NCI-H128 (cell line): ENCODE measurements around the gene XPC.

Experiments
- DNase-seq: peaks from one replicate; lab custom pipeline; 2025; ENCODE audit not compliant: unreplicated experiment; lab: John Stamatoyannopoulos, UW

XPC gene

DNA sequence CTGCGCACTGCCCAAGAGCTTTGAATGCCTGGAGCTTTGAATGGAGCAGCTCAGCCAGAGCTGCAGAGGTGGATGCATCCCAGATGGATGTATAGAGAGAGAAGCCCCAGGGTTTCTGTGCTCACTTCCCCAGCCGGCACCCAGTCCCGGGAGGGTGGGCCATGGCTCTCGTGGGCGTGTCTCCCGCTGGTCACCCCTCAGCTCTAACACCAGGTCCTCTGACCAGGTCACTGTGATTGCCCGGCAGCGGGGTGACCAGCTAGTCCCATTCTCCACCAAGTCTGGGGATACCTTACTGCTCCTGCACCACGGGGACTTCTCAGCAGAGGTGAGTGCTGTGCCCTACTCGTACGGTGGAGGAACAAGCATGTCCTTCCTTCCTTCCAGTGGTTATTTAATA, 42.8 kb downstream of the XPC start:
- DNase-seq = no peak

DNA sequence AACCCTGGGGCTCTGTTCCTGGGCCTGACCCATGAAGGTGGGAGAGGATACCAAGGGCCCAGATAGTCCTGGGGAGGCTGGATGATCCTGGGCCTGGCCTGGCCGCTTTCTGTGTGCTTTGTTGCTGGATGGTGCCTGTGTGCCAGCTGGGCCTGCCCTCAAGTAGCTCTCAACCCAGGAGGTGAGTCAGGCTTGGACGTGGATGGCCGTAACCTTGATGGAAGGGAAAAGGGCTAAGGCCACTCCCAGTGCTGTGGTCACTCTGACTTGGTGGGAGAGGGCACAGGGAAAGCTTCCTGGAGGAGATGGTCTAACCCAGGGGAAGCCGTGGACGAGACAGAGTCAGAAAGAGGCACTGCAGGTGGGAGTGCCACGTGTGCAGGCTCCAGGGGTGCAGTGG, 44.1 kb downstream of the XPC start:
- no peak for DNase-seq

DNA sequence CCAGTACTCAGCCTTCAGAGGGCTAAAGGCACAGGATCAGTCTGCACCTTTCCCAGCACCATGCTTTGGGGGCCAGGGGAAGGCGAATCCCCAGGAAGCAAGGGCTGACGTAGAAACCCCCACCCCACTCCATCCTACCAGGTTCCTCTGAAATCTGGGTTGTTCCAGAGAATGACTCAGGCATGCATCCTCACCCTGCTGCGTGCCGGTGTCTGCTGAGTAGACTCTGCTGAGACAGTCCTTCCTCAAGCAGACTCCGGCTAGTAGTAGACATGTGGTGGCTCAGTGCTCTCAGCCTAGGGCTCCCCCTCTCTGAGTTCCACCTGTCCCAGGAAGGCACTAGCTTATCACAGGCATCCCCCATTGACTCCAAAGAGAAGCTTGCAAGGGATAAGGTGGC, 44.5 kb downstream of the XPC start:
- no peak for DNase-seq

DNA sequence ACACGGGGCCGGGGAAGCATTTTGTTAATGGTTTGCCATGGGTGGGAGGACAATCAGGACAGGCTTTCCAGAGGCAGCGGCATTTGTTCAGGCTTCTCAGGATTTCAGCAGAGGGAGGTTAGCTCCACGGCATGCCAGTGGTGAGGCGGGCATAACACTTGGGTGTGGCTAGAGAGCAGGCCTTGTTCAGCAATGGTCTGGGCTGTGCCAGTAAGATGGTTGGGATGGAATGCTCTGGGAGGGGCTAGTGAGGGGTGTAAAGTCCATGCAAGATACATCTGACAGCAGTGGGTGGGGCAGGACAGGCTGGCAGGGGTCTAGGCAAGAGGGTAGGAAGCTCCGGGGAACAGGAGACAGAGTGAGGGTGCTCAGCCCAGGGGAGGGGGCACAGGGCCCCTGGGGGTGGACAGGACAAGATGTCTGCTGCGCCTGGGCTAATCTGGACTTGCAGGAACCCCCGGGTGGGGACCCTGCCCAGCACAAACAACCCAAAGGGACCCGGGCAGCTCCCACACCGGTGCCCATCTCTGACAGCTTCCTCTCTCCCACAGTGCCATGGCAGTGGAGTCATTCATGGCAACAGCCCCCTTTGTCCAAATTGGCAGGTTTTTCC, 45.1 kb downstream of the XPC start:
- no peak for DNase-seq

DNA sequence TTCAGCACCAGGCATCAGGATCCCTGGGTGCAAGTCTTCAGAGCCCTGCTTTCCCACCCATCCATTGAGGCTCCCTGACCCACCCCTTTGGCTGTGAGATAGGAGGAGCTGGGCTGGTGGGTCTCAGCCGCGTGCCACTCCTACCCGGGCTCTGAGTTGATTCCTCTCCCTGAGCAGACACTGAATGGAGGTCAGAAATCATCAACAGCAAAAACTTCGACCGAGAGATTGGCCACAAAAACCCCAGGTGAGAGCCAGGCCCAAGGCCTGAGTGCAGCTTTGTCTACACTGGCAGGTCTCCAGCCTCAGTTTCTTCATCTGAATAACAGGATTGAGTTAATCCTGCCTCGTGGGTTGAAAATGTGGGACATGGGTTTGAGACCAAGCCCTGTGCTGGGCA, 45.7 kb downstream of the XPC start:
- DNase-seq = no peak

DNA sequence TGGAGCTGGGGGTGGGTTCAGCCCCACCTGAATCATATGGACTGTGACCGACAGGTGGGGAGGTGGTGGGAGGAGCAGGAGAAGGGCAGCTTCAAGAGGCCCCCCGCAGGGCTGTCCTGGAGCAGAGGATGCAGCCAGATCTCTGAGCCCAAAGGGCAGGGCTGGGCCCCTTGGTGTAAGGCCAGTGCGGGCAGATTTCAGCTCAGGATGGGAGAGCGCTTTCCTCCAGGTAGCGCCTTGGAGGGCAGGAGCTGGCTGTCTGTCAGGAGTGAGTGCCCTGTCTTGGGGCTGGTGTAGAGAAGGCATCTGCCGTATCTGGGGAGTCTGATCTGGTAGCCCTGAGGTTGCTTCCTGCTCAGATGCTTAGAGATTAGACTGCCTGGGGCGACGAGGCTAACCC, 46.3 kb downstream of the XPC start:
- no peak for DNase-seq

DNA sequence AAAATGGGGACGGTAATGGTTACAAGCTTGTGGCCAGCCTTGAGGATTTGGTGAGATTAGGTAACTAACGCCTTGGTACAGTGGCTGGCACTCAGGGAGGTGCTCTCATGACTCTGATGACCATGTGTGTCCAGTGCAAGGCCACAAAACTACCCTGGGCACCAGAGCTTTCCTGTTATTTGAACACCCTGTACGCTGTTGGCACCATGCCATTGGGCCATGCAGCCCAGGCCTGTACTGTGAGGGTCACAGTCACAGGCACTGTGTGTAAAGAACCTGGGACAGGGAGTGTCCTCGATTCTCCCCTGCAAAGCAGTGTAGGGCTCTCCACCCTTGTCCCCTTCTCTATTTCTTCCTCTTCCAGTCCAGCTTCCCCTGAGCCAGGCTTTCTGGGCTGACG, 47.3 kb downstream of the XPC start:
- no peak for DNase-seq

DNA sequence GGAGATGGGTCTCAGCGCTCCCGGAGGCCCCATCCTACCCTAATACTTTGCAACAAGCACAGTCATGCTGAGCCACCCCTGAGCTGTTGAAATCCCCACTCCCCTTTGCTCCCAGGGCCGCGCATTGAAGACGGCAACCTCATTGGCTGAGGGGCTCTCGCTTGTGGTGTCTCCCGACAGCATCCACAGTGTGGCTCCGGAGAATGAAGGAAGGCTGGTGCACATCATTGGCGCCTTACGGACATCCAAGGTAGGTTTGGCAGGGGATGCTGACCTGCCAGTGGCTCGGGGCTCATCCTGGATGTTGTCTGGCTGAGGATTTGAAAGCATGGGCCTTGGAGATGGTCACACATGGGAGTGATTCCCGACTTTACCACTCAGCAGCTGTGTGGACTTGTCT, 47.7 kb downstream of the XPC start:
- no peak for DNase-seq

DNA sequence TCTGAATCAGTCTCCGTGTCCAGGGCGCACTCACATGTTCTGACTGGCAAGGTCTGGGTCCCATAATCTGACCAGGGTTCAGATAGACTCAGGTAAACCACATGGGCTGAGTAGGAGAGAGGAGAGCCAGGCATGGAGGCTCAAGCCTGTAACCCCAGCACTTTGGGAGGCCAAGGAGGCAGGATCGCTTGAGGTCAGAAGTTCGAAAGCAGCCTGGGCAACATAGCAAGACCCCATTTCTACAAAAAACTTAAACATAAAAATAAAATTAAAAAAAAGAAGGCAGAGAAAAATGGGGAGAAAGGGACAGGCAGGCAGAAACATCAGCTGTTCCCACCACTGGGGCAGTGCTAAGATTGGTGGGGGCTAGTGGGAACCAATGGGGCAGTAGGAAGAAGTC, 48.2 kb downstream of the XPC start:
- DNase-seq = no peak

DNA sequence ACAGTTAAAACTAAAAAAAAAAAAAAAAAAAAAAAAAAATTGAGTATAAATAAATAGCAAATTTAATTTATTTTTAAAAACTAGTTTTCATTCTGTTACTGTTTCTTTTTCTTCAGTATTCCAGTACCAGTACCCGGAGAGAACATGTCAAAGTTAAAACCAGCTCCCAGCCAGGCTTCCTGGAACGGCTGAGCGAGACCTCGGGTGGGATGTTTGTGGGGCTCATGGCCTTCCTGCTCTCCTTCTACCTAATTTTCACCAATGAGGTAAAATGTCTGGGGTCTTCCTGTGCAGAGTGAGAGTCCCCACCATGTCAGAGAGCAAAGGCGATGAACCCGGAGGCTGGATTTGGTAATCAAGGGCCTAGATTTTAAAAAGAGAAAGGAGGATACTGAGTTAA, 49.1 kb downstream of the XPC start:
- DNase-seq = no peak

DNA sequence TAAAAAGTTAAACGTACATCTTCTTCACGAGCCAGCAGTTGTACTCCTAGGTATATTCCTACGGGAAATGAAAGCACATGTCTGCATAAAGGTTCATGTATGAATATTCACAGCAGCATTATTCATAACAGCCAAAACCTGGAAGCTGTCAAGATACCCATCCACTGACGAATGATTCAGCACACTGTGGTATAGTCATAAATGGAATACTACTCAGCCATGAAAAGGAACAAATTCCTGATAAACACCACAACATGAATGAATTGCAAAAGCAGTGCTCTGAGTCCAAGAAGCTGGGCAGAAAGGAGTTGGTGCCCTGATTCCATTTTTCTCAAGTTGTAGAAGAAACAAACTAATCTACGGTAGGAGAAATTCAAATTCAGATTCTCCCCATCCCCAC, 49.7 kb downstream of the XPC start:
- DNase-seq = no peak

DNA sequence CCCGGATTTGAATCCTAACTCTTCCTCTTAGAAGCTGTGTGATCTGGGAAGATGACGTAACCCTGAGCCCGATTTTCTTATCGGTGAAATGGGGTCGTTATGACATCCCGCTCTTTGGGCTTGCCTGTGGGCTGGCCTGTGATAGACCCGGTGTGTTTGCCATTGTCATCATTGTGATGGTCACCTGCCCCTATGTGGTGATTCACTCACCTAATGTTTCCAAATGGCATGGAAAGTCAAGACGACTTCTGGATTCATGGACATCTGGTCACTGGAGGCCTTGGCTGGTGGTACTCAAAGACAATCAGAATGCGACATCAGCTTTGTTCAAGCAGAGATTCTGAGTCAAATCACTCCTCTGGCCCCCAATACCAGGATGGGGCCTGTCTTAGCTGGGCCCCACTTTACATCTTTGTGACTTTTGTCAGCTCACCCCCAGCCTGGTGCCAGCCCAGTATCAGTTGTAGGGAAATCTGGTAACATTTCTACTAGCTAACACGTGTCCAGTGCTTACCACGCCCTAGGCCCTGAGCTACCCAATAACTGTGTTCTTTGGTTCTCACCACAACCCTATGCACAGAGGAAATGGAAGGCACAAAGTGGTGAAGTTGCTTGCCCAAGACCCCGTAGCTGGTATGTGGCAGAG, 50.8 kb downstream of the XPC start:
- DNase-seq = no peak

DNA sequence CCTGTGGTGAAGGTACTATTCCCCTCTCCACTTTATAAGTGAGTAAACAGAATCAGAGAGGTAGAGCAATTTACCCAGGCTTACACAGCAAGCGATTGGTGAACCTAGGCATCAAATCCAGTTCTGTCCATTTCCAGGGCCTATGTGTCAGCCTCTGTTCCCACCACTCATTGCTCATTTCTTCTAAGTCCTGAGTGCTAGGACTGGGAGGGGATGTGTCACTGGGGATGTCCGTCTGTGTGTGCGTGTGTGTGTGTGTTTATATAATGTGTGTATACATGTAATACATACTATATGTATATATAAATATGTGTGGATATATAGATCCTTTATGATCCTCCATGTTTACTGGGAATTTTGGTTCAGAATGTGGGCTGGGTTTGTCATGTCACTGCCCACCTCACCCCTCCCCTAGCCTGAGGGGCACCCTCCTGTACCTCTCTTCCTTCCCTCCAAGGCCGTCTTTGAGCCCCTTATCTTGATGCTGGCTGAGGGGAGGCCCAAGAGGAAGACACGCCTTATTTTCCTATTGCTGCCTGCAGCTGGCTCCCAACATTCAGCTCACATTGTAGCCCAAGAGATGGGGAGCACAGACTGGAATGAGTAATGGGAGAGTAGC, 51.4 kb downstream of the XPC start:
- DNase-seq = no peak

DNA sequence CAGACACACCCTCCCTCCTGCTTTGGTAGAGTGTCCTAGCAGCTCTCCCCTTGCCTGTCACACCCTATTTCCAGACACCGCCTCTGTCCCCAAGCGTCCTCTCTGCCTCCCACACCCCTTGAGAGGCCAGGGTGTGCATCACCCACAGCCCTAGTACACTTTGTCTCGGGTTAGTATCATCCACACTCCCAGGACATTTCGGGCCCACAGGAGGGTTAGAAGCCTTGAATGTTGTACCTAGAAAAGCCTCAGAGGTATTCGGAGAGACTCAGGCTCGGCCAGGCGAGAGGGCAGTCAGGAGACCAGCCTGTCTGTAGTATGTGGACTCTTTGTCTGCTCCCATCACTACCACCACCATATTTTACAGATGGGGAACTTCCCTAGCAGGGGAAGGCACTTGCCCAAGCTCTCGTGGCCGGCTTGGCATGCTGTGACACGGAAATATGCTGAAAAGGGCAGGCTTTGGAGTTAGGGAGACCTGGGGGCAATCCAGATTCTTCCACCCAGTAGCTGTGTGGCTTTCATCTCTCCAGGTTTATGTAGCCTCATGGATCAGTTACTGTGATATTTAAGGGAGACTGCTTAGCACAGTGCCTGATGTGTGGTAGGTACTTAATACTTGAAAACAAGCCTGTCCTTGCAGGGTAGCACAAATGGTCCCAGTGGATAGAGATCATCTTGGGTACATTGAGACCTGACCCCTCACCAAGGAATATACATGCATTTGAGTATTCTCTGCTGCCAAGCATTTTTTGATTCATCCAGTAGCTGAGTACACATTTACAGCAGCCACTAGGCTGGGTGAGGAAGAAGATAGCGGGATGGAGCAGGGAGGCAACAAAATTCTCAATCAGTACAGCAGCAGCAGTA, 52.1 kb downstream of the XPC start:
- DNase-seq = no peak

DNA sequence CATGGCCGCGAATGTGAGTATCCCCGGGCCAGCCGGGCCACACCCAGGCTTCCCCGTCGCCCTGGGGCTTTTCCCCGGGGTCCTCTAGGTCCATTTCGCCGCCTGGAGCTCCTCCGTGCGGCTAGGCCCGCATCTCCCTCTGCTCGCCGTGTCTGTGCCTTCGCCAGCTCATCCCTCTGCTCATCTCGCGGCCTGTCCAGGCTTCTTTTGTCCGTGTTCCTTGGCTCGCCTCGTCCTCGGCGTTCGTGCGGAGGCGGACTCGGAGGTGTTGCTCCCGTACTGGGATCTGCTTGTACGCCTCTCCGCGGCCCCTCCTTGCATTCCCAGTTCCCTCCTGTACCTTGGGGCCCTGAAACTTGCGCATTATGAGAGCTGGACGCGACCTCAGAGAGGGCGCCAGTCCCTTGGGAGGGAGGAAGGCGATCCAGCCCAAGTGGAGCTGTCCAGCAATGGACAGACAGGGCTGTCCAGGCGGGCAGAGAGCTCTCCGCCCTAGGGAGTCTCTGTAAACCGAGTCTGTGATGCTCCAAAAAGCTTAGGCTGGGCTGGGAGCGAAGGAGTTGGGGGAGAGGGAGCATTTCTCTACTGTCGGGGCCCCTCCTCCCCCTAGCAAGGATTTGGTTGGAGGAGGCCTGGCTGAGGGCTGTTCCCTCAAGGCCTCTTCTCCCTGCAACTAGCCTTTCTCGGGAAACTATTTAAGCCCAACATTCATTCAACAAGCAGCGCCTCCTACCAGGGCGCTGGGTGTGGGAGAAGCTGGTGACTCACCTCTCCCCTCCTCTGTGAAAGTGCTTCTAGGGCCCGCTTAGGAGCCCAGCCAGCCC, 53.0 kb downstream of the XPC start:
- DNase-seq = no peak

DNA sequence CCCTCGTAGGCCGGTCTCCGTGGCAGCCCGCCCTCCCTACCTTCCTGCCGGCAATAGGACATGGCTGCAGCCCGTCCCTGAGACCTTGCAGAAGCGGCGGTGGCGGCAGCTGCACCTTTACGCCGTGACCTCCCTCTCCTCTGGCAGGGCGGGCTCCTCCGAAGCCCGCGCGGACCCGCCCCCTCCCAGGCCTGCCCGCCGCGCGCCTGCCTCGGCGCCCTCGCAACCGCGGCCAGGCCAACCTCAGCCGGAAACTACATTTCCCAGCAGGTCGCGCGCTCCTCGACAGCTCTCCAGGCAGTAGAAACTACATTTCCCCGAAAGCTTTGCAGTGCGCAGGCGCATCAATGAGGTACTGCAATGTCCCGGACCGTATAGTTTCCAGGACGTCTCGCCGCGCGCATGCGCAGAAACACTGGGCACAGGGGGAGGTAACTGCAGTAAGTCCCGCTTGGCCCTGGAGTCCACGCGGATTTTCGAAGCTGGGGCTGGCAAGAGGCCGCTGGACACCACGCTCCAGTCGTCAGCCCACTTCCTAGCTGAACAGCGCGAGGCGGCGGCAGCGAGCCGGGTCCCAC, 53.7 kb downstream of the XPC start, which contains the start of the genes CHCHD4 and TMEM43:
CHCHD4 (minus strand) TSS at position 256 of the 578 bp plus-strand sequence; CDS start at position 62, 194 bp downstream.
TMEM43 (plus strand) TSS at position 438 of the 578 bp plus-strand sequence. CDS start 142 bp downstream, outside the sequence.
- peak; percentile 91 for DNase-seq

DNA sequence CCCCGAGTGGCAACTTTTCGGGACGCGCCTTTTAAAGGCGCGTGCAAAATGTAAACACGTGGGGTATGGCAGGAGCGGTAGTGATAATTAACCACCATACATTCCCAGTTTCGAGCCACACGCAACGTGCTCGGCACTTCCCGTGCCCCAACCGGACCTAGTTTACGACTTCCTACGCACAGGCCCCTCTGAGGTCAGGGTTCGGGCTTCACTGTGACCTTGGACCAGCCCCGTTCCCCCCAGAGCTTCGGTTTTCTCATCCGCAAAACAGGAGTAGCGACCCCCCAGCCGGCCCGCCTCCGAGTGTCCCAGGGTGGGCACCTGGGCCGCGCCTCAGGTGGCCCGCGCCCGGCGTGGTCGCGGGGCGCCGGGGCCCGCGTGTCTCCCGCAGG, 54.2 kb downstream of the XPC start:
- no peak for DNase-seq

DNA sequence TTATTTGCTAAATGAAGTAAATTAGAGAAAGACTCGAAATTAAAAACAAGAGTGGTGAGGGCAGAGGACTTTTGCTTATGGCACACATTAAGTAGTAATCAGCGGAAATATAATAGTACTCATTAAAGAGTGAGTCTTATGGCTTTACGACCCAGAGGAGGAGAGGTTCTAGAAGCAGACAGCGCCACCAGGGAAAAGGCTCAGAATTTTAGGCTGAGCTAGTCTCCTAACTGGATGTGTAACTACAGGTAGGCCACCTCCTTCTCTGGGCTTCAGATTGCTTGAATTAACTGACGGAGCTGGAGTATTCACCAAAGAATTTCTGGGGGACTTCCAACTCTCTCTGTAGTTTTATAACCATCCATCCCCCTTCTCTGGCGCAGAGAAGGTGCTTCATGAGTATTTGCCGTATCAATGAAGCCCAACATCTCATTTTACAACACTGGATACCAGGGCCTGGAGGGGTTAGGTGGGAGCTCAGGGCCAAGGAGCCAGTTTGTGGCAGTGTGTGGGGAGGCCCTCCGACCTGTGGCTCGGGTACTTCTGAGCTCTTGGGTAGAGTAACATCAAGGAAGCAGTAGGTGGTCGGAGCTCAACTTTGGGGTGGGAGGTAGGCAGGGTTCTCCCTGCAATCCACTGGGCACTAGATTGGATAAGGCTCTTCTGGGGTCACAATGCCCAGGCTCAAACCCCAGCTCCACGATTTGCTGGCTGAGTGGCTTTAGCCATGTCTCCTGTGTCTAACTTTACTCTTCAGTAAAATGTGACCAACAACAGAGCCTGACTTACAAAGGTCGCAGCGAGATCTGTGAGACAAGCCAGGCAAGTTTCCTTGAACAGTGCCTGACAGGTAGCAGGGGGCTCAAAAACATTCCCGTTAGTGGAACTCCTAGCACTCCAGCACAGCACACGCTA, 54.8 kb downstream of the XPC start:
- DNase-seq = no peak

DNA sequence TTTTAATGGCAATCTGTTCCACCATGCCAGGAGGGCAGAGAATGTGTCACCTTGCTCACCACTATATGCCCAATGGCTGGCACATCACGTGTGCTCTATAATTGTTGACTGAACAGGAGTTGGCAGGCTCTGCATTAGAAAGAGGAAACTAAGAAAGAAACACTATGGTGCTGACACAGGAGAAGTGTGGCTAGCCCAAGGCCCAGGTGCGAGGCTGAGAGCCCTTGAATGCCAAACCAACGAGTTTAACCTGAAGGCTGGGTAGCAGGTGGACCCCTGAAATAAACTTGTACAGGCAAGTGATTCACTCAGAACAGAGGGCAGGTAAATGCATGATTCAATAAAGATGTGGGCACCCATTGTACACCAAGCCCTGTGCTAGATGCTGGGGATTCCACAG, 56.1 kb downstream of the XPC start:
- DNase-seq = no peak
